ENCODE data around the gene GDF3.

Gene GDF3

GRCh38 chr12:7667125-7667524 lies 28.4 kb downstream of the GDF3 start:
- DNase-seq (ENCODE audit: low read depth), result peak; percentile 5

GRCh38 chr12:7666595-7666994 lies 29.0 kb downstream of the GDF3 start:
- no peak for DNase-seq (ENCODE audit: low read depth)

GRCh38 chr12:7661741-7662140 lies 33.8 kb downstream of the GDF3 start:
- no peak for DNase-seq (ENCODE audit: low read depth)

GRCh38 chr12:7656121-7656520 lies 39.5 kb downstream of the GDF3 start:
- no peak for DNase-seq (ENCODE audit: low read depth)

- DNase-seq (ENCODE audit: low read depth), result no peak
Observed at GRCh38 chr12:7650091-7650490, 45.5 kb downstream of the GDF3 start.

- DNase-seq (ENCODE audit: low read depth), result no peak
Observed at GRCh38 chr12:7647071-7647470, 48.5 kb downstream of the GDF3 start.

- DNase-seq (ENCODE audit: low read depth), result no peak
Observed at GRCh38 chr12:7646178-7646475, 49.4 kb downstream of the GDF3 start.

GRCh38 chr12:7645395-7646177 lies 50.0 kb downstream of the GDF3 start:
- DNase-seq (ENCODE audit: low read depth), result peak; percentile 46

- peak; percentile 30 for DNase-seq (ENCODE audit: low read depth)
Observed at GRCh38 chr12:7642876-7643309, 52.7 kb downstream of the GDF3 start.

GRCh38 chr12:7642287-7642686 lies 53.3 kb downstream of the GDF3 start:
- no peak for DNase-seq (ENCODE audit: low read depth)

GRCh38 chr12:7640123-7640995 lies 55.2 kb downstream of the GDF3 start:
- peak; percentile 1 for DNase-seq (ENCODE audit: low read depth)

Data from EH (cell line).